GM12878 (cell line): ENCODE data around the gene NUB1. TPM values are rescaled to one million over a fixed set of nuclear protein-coding genes. Genes with fewer than 3 reads are reported as not detected.

Experiments
- ATAC-seq: fragments of 200-7000 bp; cut with Tn5 transposase; 3 replicates; pipeline ENCODE4 v1.9.1; 2020; ENCODE audit warnings: mild to moderate bottlenecking, moderate library complexity
- BruUV-seq: library from RNA; stranded (reverse); fragments of 400-500 nt; replicated peaks from 2 replicates; lab custom pipeline; 2021; lab: Mats Ljungman, UMichigan
- CTCF ChIA-PET: fragments of 300-600 bp; sonication (Branson Sonifier 250); formaldehyde crosslinking; extraction: SDS; loops from one replicate; lab custom pipeline; 2021; ENCODE audit warnings: inconsistent platforms; lab: Yijun Ruan, JAX
- POLR2A ChIA-PET: fragments of 350-600 bp; formaldehyde crosslinking; extraction: SDS; loops from one replicate; lab custom pipeline; 2021; ENCODE audit warnings: inconsistent platforms; lab: Charles Lee
- RAD21 ChIA-PET: fragments of 300-600 bp; sonication (Branson Sonifier 250); formaldehyde crosslinking; loops from one replicate; lab custom pipeline; 2023; ENCODE audit warnings: antibody characterized with exemption; ENCODE audit not compliant: unreplicated experiment; lab: Charles Lee
- SMC1A ChIA-PET: fragments of 300-600 bp; sonication (Branson Sonifier 250); formaldehyde crosslinking; loops from one replicate; lab custom pipeline; 2023; ENCODE audit not compliant: unreplicated experiment, uncharacterized antibody; lab: Charles Lee
- DNase-seq: peaks from one replicate; pipeline ENCODE4 v3.0.0-alpha.2; 2011; ENCODE audit warnings: low read depth, low spot score
- FAIRE-seq: peaks from 3 replicates; lab custom pipeline; 2011; peaks lifted over from hg19 to GRCh38; lab: Jason Lieb, UNC
- H2AFZ ChIP-seq: 2 replicates; pipeline ENCODE4 v1.6.0; 2011; ENCODE audit warnings: low read depth, low read length, control low read depth; ENCODE audit not compliant: control insufficient read depth
- H3K27ac ChIP-seq: 2 replicates; pipeline ENCODE4 v1.5.1; 2011; ENCODE audit warnings: control low read depth; ENCODE audit not compliant: control insufficient read depth, insufficient read depth
- H3K27me3 ChIP-seq, 2 experiments: replicated peaks in 1 of 2; 2 replicates each; pipeline versions ENCODE4 v1.6.0 to v1.6.1; 2011; ENCODE audit warnings: low read length in 1 of 2; ENCODE audit not compliant: control insufficient read depth in 2 of 2, insufficient read depth in 2 of 2
- H3K36me3 ChIP-seq, 2 experiments: 2 replicates each; pipeline ENCODE4 v1.5.1; 2011; ENCODE audit warnings: low read length in 1 of 2; ENCODE audit not compliant: control insufficient read depth in 2 of 2, insufficient read depth in 2 of 2
- H3K4me1 ChIP-seq: 2 replicates; pipeline ENCODE4 v1.6.1; 2011; ENCODE audit warnings: mild to moderate bottlenecking, low read length, moderate library complexity, mixed read lengths; ENCODE audit not compliant: control insufficient read depth, insufficient read depth
- H3K4me2 ChIP-seq: 2 replicates; pipeline ENCODE4 v1.6.0; 2011; ENCODE audit warnings: control low read depth; ENCODE audit not compliant: control insufficient read depth, insufficient read depth
- H3K4me3 ChIP-seq: fragments of 200-600 bp; sonication (generic); 2 replicates; pipeline ENCODE4 v1.5.1; 2016
- H3K79me2 ChIP-seq: 2 replicates; pipeline ENCODE4 v1.6.0; 2011; ENCODE audit warnings: low read length; ENCODE audit not compliant: control insufficient read depth, insufficient read depth
- H3K9ac ChIP-seq: 2 replicates; pipeline ENCODE4 v1.8.0; 2011; ENCODE audit warnings: low read length, control low read depth, mixed read lengths; ENCODE audit not compliant: control insufficient read depth, insufficient read depth
- H3K9me3 ChIP-seq: replicated peaks from 3 replicates; pipeline ENCODE4 v1.5.1; 2011; ENCODE audit warnings: mild to moderate bottlenecking, low read length; ENCODE audit not compliant: control insufficient read depth, insufficient read depth
- H4K20me1 ChIP-seq: 2 replicates; pipeline ENCODE4 v1.6.0; 2011; ENCODE audit not compliant: control insufficient read depth, insufficient read depth
- BCL11A ChIP-seq: IDR thresholded peaks from 2 replicates; pipeline ENCODE4 v1.6.1; 2011; ENCODE audit warnings: low read depth, low read length
- ETV6 ChIP-seq, 2 experiments: fragments of 450-650 bp in 1 of 2; IDR thresholded peaks in 1 of 2; conservative IDR thresholded peaks in 1 of 2; 2 replicates each; pipeline ENCODE4 v1.6.1; 2014; ENCODE audit warnings: antibody characterized with exemption in 1 of 2, borderline replicate concordance in 1 of 2, low read depth in 1 of 2, mild to moderate bottlenecking in 1 of 2, moderate library complexity in 1 of 2
- FOXK2 ChIP-seq: fragments of 450-650 bp; IDR thresholded peaks from 2 replicates; pipeline ENCODE4 v1.6.1; 2017; ENCODE audit warnings: mild to moderate bottlenecking, moderate library complexity
- WGBS: methylation state at CpG from one replicate; pipeline ENCODE4 v1.1.6; 2016; ENCODE audit warnings: low lambda C conversion rate; ENCODE audit not compliant: insufficient replicate concordance, insufficient coverage; ENCODE audit errors: missing lambda C conversion rate; 5-methylcytosine and 5-hydroxymethylcytosine counted together
- in situ Hi-C: fragments of 300-500 bp; cut with MboI; formaldehyde crosslinking; loops from 9 replicates; pipeline ENCODE4 v1.14.3; 2018; ENCODE audit warnings: mixed read lengths
- intact Hi-C: fragments of 100-400 bp; cut with micrococcal nuclease; formaldehyde crosslinking; loops from one replicate; pipeline ENCODE4 v1.14.2; 2022; ENCODE audit not compliant: unreplicated experiment
- polyA plus RNA-seq, 11 experiments: library from polyadenylated mRNA; depleted of rRNA in 4 of 11; unstranded in 6 of 11; stranded (reverse) in 5 of 11; fragments of >200 nt; fragmentation: Nextera tagmentation in 4 of 11; fragmentation: Illumina TruSeq in 1 of 11; extraction: Ambion mirVana in 4 of 11; extraction: Trizol in 1 of 11; gene quantifications; 1 replicate in 1 of 11; 2 replicates in 10 of 11; pipeline versions ENCODE4 v1.2.1 to v1.2.3, GENCODE V29; 2011 to 2016; ENCODE audit warnings: inconsistent platforms in 2 of 11, missing spikeins in 2 of 11, low read depth in 1 of 11
- total RNA-seq, 4 experiments: library from RNA; depleted of rRNA in 3 of 4; stranded (reverse); fragments of >200 nt in 3 of 4; fragmentation: Illumina TruSeq in 1 of 4; extraction: Trizol in 1 of 4; gene quantifications; 2 replicates each; pipeline versions ENCODE4 v1.2.1 to v1.2.3, GENCODE V29; 2013 to 2021
- TF ChIP-seq, protein P1 (sequence below): IDR thresholded peaks from 2 replicates; pipeline ENCODE4 v1.6.1; 2011; ENCODE audit warnings: borderline replicate concordance, low read depth, mild to moderate bottlenecking, moderate library complexity, low read length; ENCODE audit not compliant: insufficient read depth, poor library complexity, severe bottlenecking
- TF ChIP-seq, protein P2 (sequence below): fragments of 450-650 bp; IDR thresholded peaks from 2 replicates; pipeline ENCODE4 v1.6.1; 2018; ENCODE audit warnings: borderline replicate concordance, mild to moderate bottlenecking; ENCODE audit not compliant: partially characterized antibody
- TF ChIP-seq, protein P3 (sequence below): fragments of 450-650 bp; conservative IDR thresholded peaks from 2 replicates; pipeline ENCODE4 v1.6.1; 2017; ENCODE audit warnings: mild to moderate bottlenecking, moderate library complexity
- TF ChIP-seq, protein P4 (sequence below): fragments of 450-650 bp; IDR thresholded peaks from 2 replicates; pipeline ENCODE4 v1.6.1; 2016; ENCODE audit warnings: mild to moderate bottlenecking

Gene NUB1
- total and polyA plus RNA-seq, 10 of the 15 experiments (the other 5 are each of a cell fraction or from before 2014, with no cell fraction given), result 24.1 to 102 (median 49.0) TPM

DNA sequence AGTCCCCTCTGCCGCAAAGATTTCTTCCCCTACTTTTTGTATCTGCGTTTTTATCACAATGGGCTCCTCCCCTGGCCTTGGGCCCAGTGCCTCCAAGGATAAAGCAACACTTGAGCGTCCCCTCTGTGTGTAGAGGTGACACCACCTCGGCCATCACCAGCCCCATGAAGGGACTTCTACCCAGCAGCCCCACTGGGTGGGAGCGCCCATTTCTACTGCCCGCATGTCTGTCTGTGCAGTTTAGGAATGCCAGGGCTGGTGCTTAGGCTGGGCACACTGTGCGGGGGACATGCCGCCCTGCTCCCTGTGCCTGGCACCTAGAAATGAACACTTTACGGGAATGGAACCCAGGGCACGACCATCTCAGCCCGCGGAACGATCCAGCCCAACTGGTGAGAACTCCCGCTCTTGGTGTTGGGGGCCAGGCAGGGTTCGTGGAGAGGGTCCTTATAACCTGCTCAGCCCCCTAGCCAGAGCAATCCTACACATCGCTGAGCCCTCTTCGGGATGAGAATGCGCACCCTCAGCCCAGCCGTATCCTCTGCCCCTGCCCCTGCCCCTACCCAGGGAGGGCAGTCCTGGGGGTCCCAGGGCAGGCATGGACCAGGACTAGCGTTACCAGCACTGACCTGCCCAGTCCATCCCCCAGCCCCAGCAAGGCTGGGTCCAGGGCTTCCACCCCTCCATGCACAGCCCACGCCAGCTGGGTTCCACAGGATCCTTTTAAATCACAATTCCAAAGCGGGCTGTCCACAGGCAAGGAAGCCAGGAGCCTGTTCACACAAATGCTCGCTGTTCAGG, 85.5 kb downstream of the NUB1 start:
- peaks cover 3% of the 10 kb centered on the region for H3K9me3 ChIP-seq
- H3K36me3 ChIP-seq, result no peaks in the 10 kb centered on the region
- DNase-seq, result no peak
- no peak overlapping the region for H3K27ac ChIP-seq
- CTCF ChIA-PET, result no interaction called here
- POLR2A ChIA-PET, result no interaction called here
- TF ChIP-seq, protein P1, sequence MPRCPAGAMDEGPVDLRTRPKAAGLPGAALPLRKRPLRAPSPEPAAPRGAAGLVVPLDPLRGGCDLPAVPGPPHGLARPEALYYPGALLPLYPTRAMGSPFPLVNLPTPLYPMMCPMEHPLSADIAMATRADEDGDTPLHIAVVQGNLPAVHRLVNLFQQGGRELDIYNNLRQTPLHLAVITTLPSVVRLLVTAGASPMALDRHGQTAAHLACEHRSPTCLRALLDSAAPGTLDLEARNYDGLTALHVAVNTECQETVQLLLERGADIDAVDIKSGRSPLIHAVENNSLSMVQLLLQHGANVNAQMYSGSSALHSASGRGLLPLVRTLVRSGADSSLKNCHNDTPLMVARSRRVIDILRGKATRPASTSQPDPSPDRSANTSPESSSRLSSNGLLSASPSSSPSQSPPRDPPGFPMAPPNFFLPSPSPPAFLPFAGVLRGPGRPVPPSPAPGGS, result no peak
- TF ChIP-seq, protein P2, sequence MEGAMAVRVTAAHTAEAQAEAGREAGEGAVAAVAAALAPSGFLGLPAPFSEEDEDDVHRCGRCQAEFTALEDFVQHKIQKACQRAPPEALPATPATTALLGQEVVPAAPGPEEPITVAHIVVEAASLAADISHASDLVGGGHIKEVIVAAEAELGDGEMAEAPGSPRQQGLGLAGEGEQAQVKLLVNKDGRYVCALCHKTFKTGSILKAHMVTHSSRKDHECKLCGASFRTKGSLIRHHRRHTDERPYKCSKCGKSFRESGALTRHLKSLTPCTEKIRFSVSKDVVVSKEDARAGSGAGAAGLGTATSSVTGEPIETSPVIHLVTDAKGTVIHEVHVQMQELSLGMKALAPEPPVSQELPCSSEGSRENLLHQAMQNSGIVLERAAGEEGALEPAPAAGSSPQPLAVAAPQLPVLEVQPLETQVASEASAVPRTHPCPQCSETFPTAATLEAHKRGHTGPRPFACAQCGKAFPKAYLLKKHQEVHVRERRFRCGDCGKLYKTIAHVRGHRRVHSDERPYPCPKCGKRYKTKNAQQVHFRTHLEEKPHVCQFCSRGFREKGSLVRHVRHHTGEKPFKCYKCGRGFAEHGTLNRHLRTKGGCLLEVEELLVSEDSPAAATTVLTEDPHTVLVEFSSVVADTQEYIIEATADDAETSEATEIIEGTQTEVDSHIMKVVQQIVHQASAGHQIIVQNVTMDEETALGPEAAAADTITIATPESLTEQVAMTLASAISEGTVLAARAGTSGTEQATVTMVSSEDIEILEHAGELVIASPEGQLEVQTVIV, result no peak
- no peak for TF ChIP-seq BCL11A
- TF ChIP-seq ETV6 (conservative IDR thresholded peaks at IDR 0.05 in 1 of 2, IDR thresholded peaks at IDR 0.05 in 1 of 2; ENCODE audit: borderline replicate concordance in 1 of 2, low read depth in 1 of 2), result no peak
- TF ChIP-seq, protein P3, sequence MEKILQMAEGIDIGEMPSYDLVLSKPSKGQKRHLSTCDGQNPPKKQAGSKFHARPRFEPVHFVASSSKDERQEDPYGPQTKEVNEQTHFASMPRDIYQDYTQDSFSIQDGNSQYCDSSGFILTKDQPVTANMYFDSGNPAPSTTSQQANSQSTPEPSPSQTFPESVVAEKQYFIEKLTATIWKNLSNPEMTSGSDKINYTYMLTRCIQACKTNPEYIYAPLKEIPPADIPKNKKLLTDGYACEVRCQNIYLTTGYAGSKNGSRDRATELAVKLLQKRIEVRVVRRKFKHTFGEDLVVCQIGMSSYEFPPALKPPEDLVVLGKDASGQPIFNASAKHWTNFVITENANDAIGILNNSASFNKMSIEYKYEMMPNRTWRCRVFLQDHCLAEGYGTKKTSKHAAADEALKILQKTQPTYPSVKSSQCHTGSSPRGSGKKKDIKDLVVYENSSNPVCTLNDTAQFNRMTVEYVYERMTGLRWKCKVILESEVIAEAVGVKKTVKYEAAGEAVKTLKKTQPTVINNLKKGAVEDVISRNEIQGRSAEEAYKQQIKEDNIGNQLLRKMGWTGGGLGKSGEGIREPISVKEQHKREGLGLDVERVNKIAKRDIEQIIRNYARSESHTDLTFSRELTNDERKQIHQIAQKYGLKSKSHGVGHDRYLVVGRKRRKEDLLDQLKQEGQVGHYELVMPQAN, result no peak
- TF ChIP-seq, protein P4, sequence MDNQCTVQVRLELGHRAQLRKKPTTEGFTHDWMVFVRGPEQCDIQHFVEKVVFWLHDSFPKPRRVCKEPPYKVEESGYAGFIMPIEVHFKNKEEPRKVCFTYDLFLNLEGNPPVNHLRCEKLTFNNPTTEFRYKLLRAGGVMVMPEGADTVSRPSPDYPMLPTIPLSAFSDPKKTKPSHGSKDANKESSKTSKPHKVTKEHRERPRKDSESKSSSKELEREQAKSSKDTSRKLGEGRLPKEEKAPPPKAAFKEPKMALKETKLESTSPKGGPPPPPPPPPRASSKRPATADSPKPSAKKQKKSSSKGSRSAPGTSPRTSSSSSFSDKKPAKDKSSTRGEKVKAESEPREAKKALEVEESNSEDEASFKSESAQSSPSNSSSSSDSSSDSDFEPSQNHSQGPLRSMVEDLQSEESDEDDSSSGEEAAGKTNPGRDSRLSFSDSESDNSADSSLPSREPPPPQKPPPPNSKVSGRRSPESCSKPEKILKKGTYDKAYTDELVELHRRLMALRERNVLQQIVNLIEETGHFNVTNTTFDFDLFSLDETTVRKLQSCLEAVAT, result no peak
- no peak for TF ChIP-seq FOXK2
- SMC1A ChIA-PET, result no interaction called here
- H3K4me1 ChIP-seq, result peaks cover 14% of the 10 kb centered on the region
- H2AFZ ChIP-seq, result no peak overlapping the region
- intact Hi-C loops (no loop called here), in situ Hi-C loops (no loop called here)
- no peaks in the 10 kb centered on the region for H4K20me1 ChIP-seq
- no peaks in the 10 kb centered on the region for H3K79me2 ChIP-seq
- H3K4me2 ChIP-seq, result no peak overlapping the region
- H3K4me3 ChIP-seq, result no peak overlapping the region
- RAD21 ChIA-PET, result no interaction called here
- no TSS peak for BruUV-seq
- 74% methylated on average over 23 of the region's 23 CpGs for WGBS
- H3K9ac ChIP-seq, result no peak overlapping the region
- no peak for FAIRE-seq
- no peak for ATAC-seq
- H3K27me3 ChIP-seq, result no peaks in the 10 kb centered on the region; a peak in 1 of 4 replicates
